Duodenal mucosa (tissue), 2 donors: ENCODE measurements around the gene KLHL25.
"Not testable (repeated sequence)": the region's sequence is repeated elsewhere in the genome, so short reads cannot be mapped to it uniquely, and the experiment has no call there.

Source experiments
- H3K27ac ChIP-seq: one replicate; pipeline ENCODE4 v1.7.0; 2013; ENCODE audit warnings: low read depth, low read length
- H3K27me3 ChIP-seq, 2 donors: one replicate each; pipeline ENCODE4 v1.7.0; 2013; ENCODE audit warnings: low read length in 2 of 2, control low read depth in 1 of 2; ENCODE audit not compliant: insufficient read depth in 2 of 2, control insufficient read depth in 1 of 2
- H3K36me3 ChIP-seq, 2 donors: one replicate each; pipeline ENCODE4 v1.7.0; 2013; ENCODE audit warnings: low read length in 2 of 2, control low read depth in 1 of 2; ENCODE audit not compliant: insufficient read depth in 2 of 2, control insufficient read depth in 1 of 2
- H3K4me1 ChIP-seq, 2 donors: one replicate each; pipeline ENCODE4 v1.7.0; 2013; ENCODE audit warnings: low read length in 2 of 2, control low read depth in 1 of 2; ENCODE audit not compliant: insufficient read depth in 2 of 2, control insufficient read depth in 1 of 2
- H3K4me3 ChIP-seq, 2 donors: one replicate each; pipeline ENCODE4 v1.7.0; 2013; ENCODE audit warnings: low read length in 2 of 2, low read depth in 1 of 2
- H3K9ac ChIP-seq, 2 donors: one replicate each; pipeline ENCODE4 v1.7.0; 2013; ENCODE audit warnings: low read length in 2 of 2, low read depth in 1 of 2
- H3K9me3 ChIP-seq, 2 donors: one replicate each; pipeline ENCODE4 v1.7.0; 2013; ENCODE audit warnings: low read length in 2 of 2, control low read depth in 1 of 2; ENCODE audit not compliant: control insufficient read depth in 1 of 2

KLHL25 gene

GRCh38 chr15:85810075-85810474 is 15.3 kb upstream of the KLHL25 start:
- Histone ChIP-seq H3K36me3 (no peaks in the 10 kb centered on the region), H3K4me1 (no peaks in the 10 kb centered on the region), H3K27me3 (no peaks in the 10 kb centered on the region), H3K9ac (no peak overlapping the region), H3K4me3 (no peak overlapping the region), H3K9me3 (no peaks in the 10 kb centered on the region), H3K27ac (no peak overlapping the region)

GRCh38 chr15:85805420-85805819 is 10.7 kb upstream of the KLHL25 start:
- no peaks in the 10 kb centered on the region for H3K27me3 ChIP-seq

GRCh38 chr15:85804481-85805170 is 9.9 kb upstream of the KLHL25 start:
- no peak overlapping the region for H3K4me3 ChIP-seq
- no peaks in the 10 kb centered on the region for H3K4me1 ChIP-seq
- no peak overlapping the region for H3K9ac ChIP-seq
- H3K27me3 ChIP-seq: no peaks in the 10 kb centered on the region
- no peak overlapping the region for H3K27ac ChIP-seq
- H3K9me3 ChIP-seq: no peaks in the 10 kb centered on the region
- H3K36me3 ChIP-seq: no peaks in the 10 kb centered on the region

More at GRCh38 chr15:85805420-85805819, 10.7 kb upstream of the KLHL25 start:
- H3K36me3 ChIP-seq: no peaks in the 10 kb centered on the region
- no peak overlapping the region for H3K9ac ChIP-seq
- no peaks in the 10 kb centered on the region for H3K9me3 ChIP-seq
- H3K4me3 ChIP-seq: no peak overlapping the region
- no peak overlapping the region for H3K27ac ChIP-seq
- no peaks in the 10 kb centered on the region for H3K4me1 ChIP-seq

GRCh38 chr15:85802617-85803016 is 7.9 kb upstream of the KLHL25 start:
- H3K36me3 ChIP-seq, H3K27ac ChIP-seq, H3K4me3 ChIP-seq, H3K9ac ChIP-seq, H3K9me3 ChIP-seq, H3K27me3 ChIP-seq, H3K4me1 ChIP-seq: not testable (repeated sequence)

GRCh38 chr15:85800478-85801123 is 5.9 kb upstream of the KLHL25 start:
- no peak overlapping the region for H3K9ac ChIP-seq

GRCh38 chr15:85796371-85796770 is 1.6 kb upstream of the KLHL25 start:
- not testable (repeated sequence) for H3K4me3 ChIP-seq

More at GRCh38 chr15:85800478-85801123, 5.9 kb upstream of the KLHL25 start:
- Histone ChIP-seq H3K27me3 (no peaks in the 10 kb centered on the region), H3K27ac (no peak overlapping the region), H3K4me1 (peaks cover 7% of the 10 kb centered on the region in 2 donors), H3K36me3 (no peaks in the 10 kb centered on the region), H3K9me3 (no peaks in the 10 kb centered on the region), H3K4me3 (no peak overlapping the region)

GRCh38 chr15:85795337-85796305 is 896 bp upstream of the KLHL25 start:
- Histone ChIP-seq H3K36me3 (no peaks in the 10 kb centered on the region), H3K27me3 (no peaks in the 10 kb centered on the region), H3K9me3 (no peaks in the 10 kb centered on the region), H3K4me1 (peaks cover 26 to 28% of the 10 kb centered on the region in 2 donors), H3K27ac (peak overlapping the region; percentile 73), H3K9ac (peak overlapping the region; percentile 70 to 85), H3K4me3 (peak overlapping the region; percentile 75 to 76)

More at GRCh38 chr15:85796371-85796770, 1.6 kb upstream of the KLHL25 start:
- not testable (repeated sequence) for H3K36me3 ChIP-seq, H3K27me3 ChIP-seq, H3K27ac ChIP-seq, H3K9ac ChIP-seq, H3K9me3 ChIP-seq
- peaks cover 26 to 28% of the 10 kb centered on the region in 2 donors for H3K4me1 ChIP-seq

GRCh38 chr15:85793641-85794597 is 806 bp downstream of the KLHL25 start:
- no peaks in the 10 kb centered on the region for H3K9me3 ChIP-seq
- H3K27me3 ChIP-seq: no peaks in the 10 kb centered on the region
- H3K36me3 ChIP-seq: no peaks in the 10 kb centered on the region
- H3K27ac ChIP-seq: peak overlapping the region; percentile 84
- H3K4me3 ChIP-seq: peak overlapping the region; percentile 78 to 90
- H3K9ac ChIP-seq: peak overlapping the region; percentile 75 to 88
- peaks cover 33 to 35% of the 10 kb centered on the region in 2 donors for H3K4me1 ChIP-seq

- H3K27ac ChIP-seq: no peak overlapping the region
- H3K36me3 ChIP-seq: no peaks in the 10 kb centered on the region
- H3K4me1 ChIP-seq: peaks cover 36 to 38% of the 10 kb centered on the region in 2 donors
- H3K4me3 ChIP-seq: peak overlapping the region; percentile 78 to 90
- H3K9me3 ChIP-seq: no peaks in the 10 kb centered on the region
- H3K27me3 ChIP-seq: no peaks in the 10 kb centered on the region
- peak overlapping the region; percentile 75 to 88 for H3K9ac ChIP-seq
These were observed 1.7 kb downstream of the KLHL25 start for GRCh38 chr15:85792912-85793590.
